ENCODE measurements around the gene PGC. TPM values are rescaled to one million over a fixed set of nuclear protein-coding genes. Genes with fewer than 3 reads are reported as not detected.

Gene PGC
- total RNA-seq, 4 donors from 2014 or later = not detected

DNA sequence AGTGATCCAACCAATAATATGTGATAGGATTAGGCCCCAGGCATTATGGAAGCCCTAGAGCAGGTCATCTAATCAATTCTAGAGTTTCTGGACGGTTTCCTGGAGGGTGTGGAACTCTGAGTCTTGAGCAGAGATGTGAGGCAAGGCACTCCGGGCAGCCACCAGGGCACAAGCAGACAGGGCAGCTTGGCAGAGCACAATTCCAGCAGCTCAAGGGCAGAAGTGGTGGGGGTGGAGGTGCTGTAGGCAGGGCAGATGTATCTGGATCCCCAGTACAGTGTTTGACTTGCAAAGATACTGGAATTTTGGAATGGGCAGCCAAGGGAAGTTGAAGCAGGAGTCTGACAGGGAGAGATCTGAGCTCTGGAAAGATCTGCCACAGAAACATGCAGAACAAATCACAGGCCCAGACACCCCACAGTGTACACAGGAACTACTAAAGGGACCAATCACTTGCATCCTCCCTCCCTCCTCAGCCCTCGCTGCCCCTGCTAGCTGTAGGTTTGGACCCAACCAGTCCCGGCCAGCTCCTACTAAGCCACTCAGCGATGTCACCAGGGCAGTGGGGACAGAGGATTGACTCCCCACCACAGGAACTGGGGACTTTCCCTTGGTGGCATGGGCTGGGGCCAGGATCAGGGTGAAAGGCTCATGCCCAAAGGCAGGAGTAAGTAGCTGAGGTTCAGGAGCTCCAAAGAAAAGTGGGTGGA, 58.8 kb downstream of the PGC start:
- Histone ChIP-seq H3K4me3 (replicated peaks in 1 of 3) (no peak overlapping the region), H3K27me3 (no peaks in the 10 kb centered on the region), H3K9me3 (no peaks in the 10 kb centered on the region), H3K4me1 (peaks cover 17 to 41% of the 10 kb centered on the region in 2 donors), H3K36me3 (peaks cover 24 to 28% of the 10 kb centered on the region in 2 donors), H3K27ac (peak overlapping the region; percentile 70 to 74 (median 73))
- peak; percentile 66 to 85 for DNase-seq
- intact Hi-C loops (cut with DNase I) = no loop called here
- 33 to 40% methylated on average over 2 to 5 of the region's 5 CpGs for WGBS, 2 donors
- TF ChIP-seq POLR2A (IDR thresholded peaks at IDR 0.05) (peak in 1 of 2 donors; percentile 13), CTCF (IDR thresholded peaks at IDR 0.05) (peak in 1 of 6 experiments; percentile 19)

DNA sequence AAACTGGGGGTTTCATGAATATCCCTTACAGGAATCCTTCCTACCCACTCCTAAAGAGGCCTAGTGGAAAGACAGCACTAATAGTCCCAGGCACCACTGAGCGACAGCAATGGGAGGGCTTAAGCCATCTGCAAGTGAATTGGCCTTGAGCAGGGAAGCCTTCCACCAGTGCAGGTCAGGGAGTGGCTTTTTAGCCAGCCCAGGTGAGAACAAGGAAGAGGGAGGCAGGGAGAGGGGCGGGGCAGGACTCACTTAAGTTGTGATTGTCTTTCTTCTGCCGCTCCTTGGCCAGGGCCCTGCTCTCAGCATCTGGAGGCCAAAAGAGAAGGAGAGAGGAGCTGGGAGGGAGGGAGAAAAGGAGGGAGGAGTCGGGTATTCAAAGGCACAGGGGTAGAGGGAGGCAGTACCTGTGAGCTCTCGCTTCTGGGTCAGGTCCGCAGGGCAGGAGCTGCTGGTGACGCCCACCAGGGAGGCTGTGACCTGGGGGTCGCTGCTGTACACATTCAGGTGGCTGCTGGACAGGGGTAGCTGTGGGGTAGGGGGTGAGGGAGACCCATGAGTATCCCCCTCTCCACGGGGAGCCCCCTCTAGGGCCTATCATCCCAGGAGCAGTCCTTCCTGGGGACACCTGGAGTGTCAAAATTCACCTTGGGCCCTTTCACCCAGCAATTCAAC, 59.6 kb downstream of the PGC start:
- intact Hi-C loops (cut with DNase I) = no loop called here
- H3K27me3 ChIP-seq = no peaks in the 10 kb centered on the region
- peak overlapping the region in 2 of 3 donors; percentile 70 to 74 for H3K27ac ChIP-seq
- H3K36me3 ChIP-seq = peaks cover 24 to 28% of the 10 kb centered on the region in 2 donors
- no peaks in the 10 kb centered on the region for H3K9me3 ChIP-seq
- 75 to 90% methylated on average over 7 of the region's 9 CpGs for WGBS, 2 donors
- no peak for TF ChIP-seq CTCF (IDR thresholded peaks at IDR 0.05)
- no peak for TF ChIP-seq POLR2A (IDR thresholded peaks at IDR 0.05)
- H3K4me1 ChIP-seq = peaks cover 15 to 43% of the 10 kb centered on the region in 2 donors
- no peak for DNase-seq
- H3K4me3 ChIP-seq (replicated peaks in 1 of 3) = no peak overlapping the region

Small RNA genes lying within 50 kb of the gene (small RNA-seq; reads per million reads assigned to genes)
- gene AL365205.2 (not detected), gene AL365205.3 (not detected)

Other genes starting within 250 kb of the PGC start
- 10 to 100 TPM; 12.6 to 42.4 (median 23.7) TPM for gene FOXP4, start 201.0 kb downstream of the PGC start, total RNA-seq
- 1 to 10 TPM; 2.9 to 9.3 (median 6.5) TPM for gene MDFI, start 108.9 kb downstream of the PGC start, total RNA-seq
- 10 to 100 TPM; 23.0 to 39.0 (median 34.9) TPM for gene TFEB, start 11.8 kb downstream of the PGC start, total RNA-seq
- 1 to 10 TPM; 4.0 to 6.7 (median 5.8) TPM for gene FRS3, start 32.5 kb upstream of the PGC start, total RNA-seq
- 10 to 100 TPM in 3 of 4 donors, 1 to 10 TPM in 1; 4.0 to 15.6 (median 12.7) TPM for gene PRICKLE4, start 33.4 kb upstream of the PGC start, total RNA-seq
- gene TOMM6, start 40.3 kb upstream of the PGC start, total RNA-seq = 100 to 1,000 TPM in 3 of 4 donors, 10 to 100 TPM in 1; 96.3 to 134 (median 124) TPM
- gene USP49, start 148.0 kb upstream of the PGC start, total RNA-seq = 10 to 100 TPM in 3 of 4 donors, 1 to 10 TPM in 1; 9.8 to 17.5 (median 13.8) TPM
- gene MED20, start 173.7 kb upstream of the PGC start, total RNA-seq = 10 to 100 TPM; 20.6 to 27.1 (median 24.3) TPM
- 1 to 10 TPM; 2.8 to 6.1 (median 4.2) TPM for gene BYSL, start 174.1 kb upstream of the PGC start, total RNA-seq
- 100 to 1,000 TPM; 103 to 204 (median 166) TPM for gene CCND3, start 194.4 kb upstream of the PGC start, total RNA-seq

Measured in thyroid gland (tissue), 4 donors.